DND-41 (cell line): ENCODE measurements around the gene ADCY4.

ENCODE experiments used
- ATAC-seq: fragments of 200-7000 bp; cut with Tn5 transposase; 3 replicates; pipeline ENCODE4 v1.9.1; 2021; ENCODE audit warnings: low read depth; ENCODE audit not compliant: insufficient read depth
- DNase-seq: peaks from one replicate; pipeline ENCODE4 v3.0.0-alpha.2; 2020
- H2AFZ ChIP-seq: 2 replicates; pipeline ENCODE4 v1.6.0; 2012; ENCODE audit warnings: low read depth, low read length
- H3K27ac ChIP-seq: 2 replicates; pipeline ENCODE4 v1.5.1; 2012; ENCODE audit warnings: low read length, inconsistent platforms
- H3K27me3 ChIP-seq: fragments of 200-600 bp; sonication (generic); 2 replicates; pipeline ENCODE4 v1.6.0; 2012; ENCODE audit warnings: low read length, mild to moderate bottlenecking, inconsistent platforms; ENCODE audit not compliant: insufficient read depth, poor library complexity
- H3K36me3 ChIP-seq: 2 replicates; pipeline ENCODE4 v1.5.1; 2012; ENCODE audit warnings: low read length, inconsistent platforms; ENCODE audit not compliant: insufficient read depth
- H3K4me1 ChIP-seq: 2 replicates; pipeline ENCODE4 v1.5.1; 2012; ENCODE audit warnings: mild to moderate bottlenecking, low read length; ENCODE audit not compliant: insufficient read depth
- H3K4me2 ChIP-seq: 2 replicates; pipeline ENCODE4 v1.6.0; 2012; ENCODE audit warnings: mild to moderate bottlenecking, moderate library complexity, low read length, inconsistent platforms; ENCODE audit not compliant: insufficient read depth
- H3K4me3 ChIP-seq, 2 experiments: fragments of 200-600 bp in 1 of 2; shearing (Covaris generic) in 1 of 2; 2 replicates each; pipeline ENCODE4 v1.5.1; 2012 to 2016; ENCODE audit warnings: inconsistent platforms in 2 of 2, low read length in 2 of 2, mild to moderate bottlenecking in 2 of 2, low read depth in 1 of 2, moderate library complexity in 1 of 2
- H3K79me2 ChIP-seq: 2 replicates; pipeline ENCODE4 v1.6.0; 2012; ENCODE audit warnings: low read length, inconsistent platforms; ENCODE audit not compliant: insufficient read depth
- H3K9ac ChIP-seq: 2 replicates; pipeline ENCODE4 v1.6.0; 2012; ENCODE audit warnings: low read depth, mild to moderate bottlenecking, inconsistent platforms, low read length, moderate library complexity
- H3K9me3 ChIP-seq: 2 replicates; pipeline ENCODE4 v1.5.1; 2012; ENCODE audit warnings: low read length, moderate library complexity, mild to moderate bottlenecking, inconsistent platforms; ENCODE audit not compliant: insufficient read depth, severe bottlenecking
- H4K20me1 ChIP-seq: 2 replicates; pipeline ENCODE4 v1.6.0; 2012; ENCODE audit warnings: low read length; ENCODE audit not compliant: insufficient read depth
- EZH2 ChIP-seq: IDR thresholded peaks from 3 replicates; pipeline ENCODE4 v1.6.1; 2012; ENCODE audit warnings: borderline replicate concordance, low read depth, mild to moderate bottlenecking, moderate library complexity, low read length, inconsistent platforms; ENCODE audit not compliant: severe bottlenecking
- TF ChIP-seq, protein P1 (sequence below): IDR thresholded peaks from 2 replicates; pipeline ENCODE4 v1.5.1; 2012; ENCODE audit warnings: borderline replicate concordance, low read length, moderate library complexity, mild to moderate bottlenecking; ENCODE audit not compliant: poor library complexity, severe bottlenecking; ENCODE audit errors: extremely low read depth

Gene ADCY4

DNA sequence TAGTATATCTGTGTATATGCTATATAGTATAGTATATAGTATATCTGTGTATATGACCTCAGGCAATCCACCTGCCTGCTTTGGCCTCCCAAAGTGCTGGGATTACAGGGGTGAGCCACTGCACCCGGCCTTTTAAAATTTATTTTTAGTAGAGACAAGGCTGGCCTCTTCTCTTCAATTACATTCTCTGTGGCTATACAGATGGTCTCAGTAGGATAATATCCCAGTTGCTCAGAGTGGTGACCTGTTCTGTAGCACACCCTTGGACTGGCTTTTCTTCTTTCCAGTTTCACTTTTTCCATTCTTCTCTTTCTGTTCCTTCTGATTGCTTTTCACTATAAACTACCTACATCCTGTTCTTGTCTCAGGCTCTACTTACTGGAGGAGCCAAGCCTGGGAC is 30.0 kb upstream of the ADCY4 start:
- Histone ChIP-seq H3K79me2 (no peaks in the 10 kb centered on the region), H2AFZ (no peak overlapping the region), H3K27me3 (peaks cover 58% of the 10 kb centered on the region), H3K4me1 (no peaks in the 10 kb centered on the region), H3K9me3 (no peaks in the 10 kb centered on the region), H3K9ac (no peak overlapping the region), H3K4me2 (no peak overlapping the region), H3K4me3 (no peak overlapping the region), H3K36me3 (no peaks in the 10 kb centered on the region), H3K27ac (no peak overlapping the region), H4K20me1 (no peaks in the 10 kb centered on the region)
- no peak for TF ChIP-seq EZH2
- no peak for ATAC-seq
- no peak for DNase-seq

DNA sequence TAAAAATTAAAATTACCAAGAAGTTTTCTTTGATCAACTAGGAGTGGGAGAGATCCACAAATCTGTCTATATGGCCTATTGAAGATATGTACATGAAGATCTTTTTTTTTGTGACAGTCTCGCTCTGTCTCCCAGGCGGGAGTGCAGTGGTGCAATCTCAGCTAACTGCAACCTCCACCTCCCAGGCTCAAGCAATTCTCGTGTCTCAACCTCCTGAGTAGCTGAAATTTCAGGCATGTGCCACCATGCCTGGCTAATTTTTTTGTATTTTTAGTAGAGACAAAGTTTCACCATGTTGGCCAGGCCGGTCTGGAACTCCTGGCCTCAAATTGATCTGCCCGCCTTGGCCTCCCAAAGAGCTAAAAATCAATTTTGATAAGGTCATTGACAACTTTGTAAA is 28.5 kb upstream of the ADCY4 start:
- Histone ChIP-seq H2AFZ (no peak overlapping the region), H3K79me2 (no peaks in the 10 kb centered on the region), H3K4me3 (no peak overlapping the region), H3K9ac (no peak overlapping the region), H3K36me3 (no peaks in the 10 kb centered on the region), H3K4me1 (no peaks in the 10 kb centered on the region), H3K27ac (no peak overlapping the region), H3K4me2 (no peak overlapping the region), H4K20me1 (no peaks in the 10 kb centered on the region), H3K9me3 (no peaks in the 10 kb centered on the region), H3K27me3 (peaks cover 52% of the 10 kb centered on the region)
- no peak for ATAC-seq
- DNase-seq, result no peak
- TF ChIP-seq, protein P1, sequence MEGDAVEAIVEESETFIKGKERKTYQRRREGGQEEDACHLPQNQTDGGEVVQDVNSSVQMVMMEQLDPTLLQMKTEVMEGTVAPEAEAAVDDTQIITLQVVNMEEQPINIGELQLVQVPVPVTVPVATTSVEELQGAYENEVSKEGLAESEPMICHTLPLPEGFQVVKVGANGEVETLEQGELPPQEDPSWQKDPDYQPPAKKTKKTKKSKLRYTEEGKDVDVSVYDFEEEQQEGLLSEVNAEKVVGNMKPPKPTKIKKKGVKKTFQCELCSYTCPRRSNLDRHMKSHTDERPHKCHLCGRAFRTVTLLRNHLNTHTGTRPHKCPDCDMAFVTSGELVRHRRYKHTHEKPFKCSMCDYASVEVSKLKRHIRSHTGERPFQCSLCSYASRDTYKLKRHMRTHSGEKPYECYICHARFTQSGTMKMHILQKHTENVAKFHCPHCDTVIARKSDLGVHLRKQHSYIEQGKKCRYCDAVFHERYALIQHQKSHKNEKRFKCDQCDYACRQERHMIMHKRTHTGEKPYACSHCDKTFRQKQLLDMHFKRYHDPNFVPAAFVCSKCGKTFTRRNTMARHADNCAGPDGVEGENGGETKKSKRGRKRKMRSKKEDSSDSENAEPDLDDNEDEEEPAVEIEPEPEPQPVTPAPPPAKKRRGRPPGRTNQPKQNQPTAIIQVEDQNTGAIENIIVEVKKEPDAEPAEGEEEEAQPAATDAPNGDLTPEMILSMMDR, result no peak
- TF ChIP-seq EZH2, result no peak

DNA sequence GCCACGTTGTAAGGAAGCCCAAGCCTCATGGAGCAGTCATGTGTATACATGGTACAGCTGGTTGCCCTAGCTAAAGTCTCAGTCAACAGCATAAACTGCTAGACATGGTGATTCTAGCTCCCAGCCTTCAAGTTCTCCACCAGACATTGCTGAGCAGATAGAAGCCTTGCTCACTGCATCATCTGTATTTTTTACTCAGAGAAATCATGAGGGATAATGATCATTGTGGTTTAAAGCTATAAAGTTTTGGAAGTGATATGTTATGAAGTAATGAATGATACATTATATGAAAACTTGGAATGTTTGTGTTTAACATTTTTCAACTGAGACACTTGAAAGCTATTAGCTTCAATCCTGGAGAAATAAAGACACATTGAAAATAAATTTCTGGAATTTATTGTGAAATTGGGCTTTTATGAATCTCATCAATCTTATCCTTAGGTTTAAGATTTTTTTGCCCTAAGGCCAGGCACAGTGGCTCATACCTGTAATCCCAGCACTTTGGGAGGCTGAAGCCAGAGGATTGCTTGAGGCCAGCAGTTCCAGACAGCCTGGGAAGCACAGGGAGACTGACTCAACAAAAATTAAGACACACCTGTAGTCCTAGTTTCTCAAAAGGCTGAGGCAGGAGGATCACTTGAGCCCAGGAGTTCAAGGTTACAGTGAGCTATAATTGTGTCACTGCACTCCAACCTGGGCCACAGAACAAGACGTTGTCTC is 27.5 kb upstream of the ADCY4 start:
- no peak for ATAC-seq
- Histone ChIP-seq H2AFZ (no peak overlapping the region), H3K79me2 (no peaks in the 10 kb centered on the region), H4K20me1 (no peaks in the 10 kb centered on the region), H3K4me3 (no peak overlapping the region), H3K9me3 (no peaks in the 10 kb centered on the region), H3K4me1 (no peaks in the 10 kb centered on the region), H3K9ac (no peak overlapping the region), H3K27me3 (peaks cover 42% of the 10 kb centered on the region), H3K4me2 (no peak overlapping the region), H3K36me3 (no peaks in the 10 kb centered on the region), H3K27ac (no peak overlapping the region)
- no peak for TF ChIP-seq EZH2
- TF ChIP-seq, protein P1, result no peak
- DNase-seq, result no peak

DNA sequence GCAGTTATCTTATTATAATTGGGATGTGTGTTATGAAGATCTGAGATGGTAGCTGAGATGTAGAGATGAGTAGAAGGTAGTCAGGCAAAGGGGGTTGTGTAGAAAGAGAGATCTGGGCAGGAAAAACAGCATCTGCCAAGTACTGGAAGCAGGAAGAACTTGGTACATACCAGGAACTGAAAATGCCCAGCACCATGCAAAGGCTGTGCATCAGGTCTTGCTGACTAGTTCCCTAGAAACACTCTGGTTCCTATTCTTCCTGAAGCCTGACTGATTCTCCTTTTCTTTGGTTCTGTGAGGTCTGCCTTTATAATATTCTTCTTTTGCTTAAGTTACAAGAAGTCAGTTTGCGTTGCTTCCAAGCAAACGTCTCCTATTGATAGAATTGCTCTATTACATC is 26.5 kb upstream of the ADCY4 start:
- H3K27me3 ChIP-seq, result peaks cover 31% of the 10 kb centered on the region
- no peak for DNase-seq
- no peak overlapping the region for H3K9ac ChIP-seq
- H2AFZ ChIP-seq, result no peak overlapping the region
- no peaks in the 10 kb centered on the region for H3K4me1 ChIP-seq
- no peak overlapping the region for H3K4me3 ChIP-seq
- no peak overlapping the region for H3K4me2 ChIP-seq
- no peak overlapping the region for H3K27ac ChIP-seq
- H3K79me2 ChIP-seq, result no peaks in the 10 kb centered on the region
- H3K36me3 ChIP-seq, result no peaks in the 10 kb centered on the region
- TF ChIP-seq EZH2, result no peak
- TF ChIP-seq, protein P1, result no peak
- H3K9me3 ChIP-seq, result no peaks in the 10 kb centered on the region
- H4K20me1 ChIP-seq, result no peaks in the 10 kb centered on the region
- no peak for ATAC-seq
